OCI-LY3 (cell line): ENCODE results near the gene FAP.

Experiments used
- CTCF ChIP-seq: fragments of 200-600, 300-600 bp; sonication (generic); IDR thresholded peaks from 2 replicates; pipeline ENCODE4 v1.5.1; 2014; ENCODE audit warnings: antibody characterized with exemption, low read length, low read depth
- EZH2phosphoT487 ChIP-seq: fragments of 200-600 bp; shearing (Covaris generic); IDR thresholded peaks from 2 replicates; pipeline ENCODE4 v1.6.1; 2018; ENCODE audit warnings: antibody characterized with exemption, mixed run types, low read depth

- TF ChIP-seq CTCF (no peak), EZH2phosphoT487 (no peak)
Observed at GRCh38 chr2:162244541-162245031, 1.3 kb upstream of the FAP start.
